Suprapubic skin (tissue), 4 donors: ENCODE results near the gene APRT. TPM values are rescaled to one million over a fixed set of nuclear protein-coding genes. Genes with fewer than 3 reads are reported as not detected.

Experiments used
- DNase-seq, 2 donors: peaks; one replicate each; pipeline ENCODE4 v3.0.0-alpha.2; 2019; ENCODE audit warnings: low spot score in 2 of 2
- H3K27ac ChIP-seq: fragments of 200-600 bp; sonication (generic); one replicate; pipeline ENCODE4 v1.5.1; 2019
- H3K27me3 ChIP-seq: fragments of 200-600 bp; sonication (generic); one replicate; pipeline ENCODE4 v1.5.1; 2019
- H3K36me3 ChIP-seq: fragments of 200-600 bp; sonication (generic); one replicate; pipeline ENCODE4 v1.5.1; 2019
- H3K4me1 ChIP-seq: fragments of 200-600 bp; sonication (generic); one replicate; pipeline ENCODE4 v1.5.1; 2019
- H3K4me3 ChIP-seq: fragments of 200-600 bp; sonication (generic); one replicate; pipeline ENCODE4 v1.5.1; 2019; ENCODE audit warnings: mild to moderate bottlenecking
- H3K9me3 ChIP-seq: fragments of 200-600 bp; sonication (generic); one replicate; pipeline ENCODE4 v1.5.1; 2019
- CTCF ChIP-seq, 2 donors: fragments of 200-600 bp in 1 of 2; fragments of 450-650 bp in 1 of 2; sonication (generic) in 1 of 2; IDR thresholded peaks; one replicate each; pipeline ENCODE4 v1.5.1; 2016 to 2019; ENCODE audit warnings: antibody characterized with exemption in 2 of 2, mild to moderate bottlenecking in 1 of 2, moderate library complexity in 1 of 2
- EP300 ChIP-seq: sonication (generic); formaldehyde crosslinking; IDR thresholded peaks from one replicate; pipeline ENCODE4 v1.6.1; 2017; ENCODE audit warnings: antibody characterized with exemption
- POLR2A ChIP-seq, 2 donors: fragments of 450-650 bp; IDR thresholded peaks; one replicate each; pipeline ENCODE4 v1.6.1; 2017; ENCODE audit warnings: antibody characterized with exemption in 2 of 2, mild to moderate bottlenecking in 2 of 2, moderate library complexity in 2 of 2
- POLR2AphosphoS5 ChIP-seq, 3 donors: sonication (generic); formaldehyde crosslinking; IDR thresholded peaks; one replicate each; pipeline ENCODE4 v1.6.1; 2017; ENCODE audit warnings: antibody characterized with exemption in 3 of 3
- WGBS: methylation state at CpG from one replicate; pipeline ENCODE4 v1.1.5; 2018; 5-methylcytosine and 5-hydroxymethylcytosine counted together
- total RNA-seq, 4 donors: library from RNA; depleted of rRNA; stranded (reverse); fragments of >200 nt; gene quantifications; one replicate each; pipeline ENCODE4 v1.1.0, GENCODE V29; 2016

APRT gene
- total RNA-seq, 4 donors from 2014 or later: 122 to 382 (median 250) TPM

GRCh38 chr16:88770461-88771293 is 41.1 kb downstream of the APRT start:
- WGBS: 30% methylated on average over 2 of the region's 41 CpGs
- H3K36me3 ChIP-seq: no peaks in the 10 kb centered on the region
- H3K27ac ChIP-seq: peak overlapping the region; percentile 86
- TF ChIP-seq EP300: no peak
- TF ChIP-seq CTCF (IDR thresholded peaks at IDR 0.05): no peak
- TF ChIP-seq POLR2AphosphoS5 (IDR thresholded peaks at IDR 0.05): no peak
- no peak for TF ChIP-seq POLR2A (IDR thresholded peaks at IDR 0.05)
- H3K9me3 ChIP-seq: no peaks in the 10 kb centered on the region
- no peaks in the 10 kb centered on the region for H3K27me3 ChIP-seq
- no peak for DNase-seq
- H3K4me1 ChIP-seq: peaks cover 83% of the 10 kb centered on the region
- peak overlapping the region; percentile 36 for H3K4me3 ChIP-seq

GRCh38 chr16:88769617-88770460 is 41.9 kb downstream of the APRT start:
- Histone ChIP-seq H3K4me1 (peaks cover 91% of the 10 kb centered on the region), H3K27ac (peak overlapping the region; percentile 86), H3K9me3 (no peaks in the 10 kb centered on the region), H3K27me3 (no peaks in the 10 kb centered on the region), H3K36me3 (no peaks in the 10 kb centered on the region), H3K4me3 (peak overlapping the region; percentile 36)
- TF ChIP-seq EP300 (no peak), POLR2AphosphoS5 (IDR thresholded peaks at IDR 0.05) (no peak), CTCF (IDR thresholded peaks at IDR 0.05) (no peak), POLR2A (IDR thresholded peaks at IDR 0.05) (no peak)
- 35% methylated on average over 11 of the region's 30 CpGs for WGBS
- DNase-seq: no peak

- peak overlapping the region; percentile 70 for H3K27ac ChIP-seq
- peaks cover 90% of the 10 kb centered on the region for H3K4me1 ChIP-seq
- H3K27me3 ChIP-seq: no peaks in the 10 kb centered on the region
- no peak overlapping the region for H3K4me3 ChIP-seq
- peaks cover 5% of the 10 kb centered on the region for H3K36me3 ChIP-seq
- TF ChIP-seq EP300 (no peak), CTCF (IDR thresholded peaks at IDR 0.05) (no peak), POLR2AphosphoS5 (IDR thresholded peaks at IDR 0.05) (no peak), POLR2A (IDR thresholded peaks at IDR 0.05) (no peak)
- no peaks in the 10 kb centered on the region for H3K9me3 ChIP-seq
- no peak for DNase-seq
- 42% methylated on average over 9 of the region's 24 CpGs for WGBS
Observed at GRCh38 chr16:88768071-88768783, 43.5 kb downstream of the APRT start.

- Histone ChIP-seq H3K4me3 (no peak overlapping the region), H3K4me1 (peaks cover 90% of the 10 kb centered on the region), H3K36me3 (peaks cover 5% of the 10 kb centered on the region), H3K27ac (peak overlapping the region; percentile 70), H3K27me3 (no peaks in the 10 kb centered on the region), H3K9me3 (no peaks in the 10 kb centered on the region)
- WGBS: 73% methylated on average over 9 of the region's 12 CpGs
- DNase-seq: no peak
- TF ChIP-seq POLR2A (IDR thresholded peaks at IDR 0.05) (no peak), EP300 (no peak), POLR2AphosphoS5 (IDR thresholded peaks at IDR 0.05) (no peak), CTCF (IDR thresholded peaks at IDR 0.05) (no peak)
Observed at GRCh38 chr16:88767546-88768070, 44.1 kb downstream of the APRT start.
